SH-SY5Y (cell line): ENCODE results near the gene PRPF18.

Experiments
- GATA2 ChIP-seq: IDR thresholded peaks from 2 replicates; pipeline ENCODE4 v1.6.1; 2011; ENCODE audit warnings: mild to moderate bottlenecking, low read depth, low read length
- GATA3 ChIP-seq: IDR thresholded peaks from 2 replicates; pipeline ENCODE4 v1.6.1; 2011; ENCODE audit warnings: low read depth, mild to moderate bottlenecking, low read length, moderate library complexity

- TF ChIP-seq GATA2, result no peak
- TF ChIP-seq GATA3, result no peak
These were observed 22.2 kb upstream of the PRPF18 start for GRCh38 chr10:13564576-13564975.
